ENCODE results near the gene BFAR. TPM values are rescaled to one million over a fixed set of nuclear protein-coding genes. Genes with fewer than 3 reads are reported as not detected.

Gene BFAR
- total RNA-seq, 1 experiment from 2014 or later, result 91.7 TPM

DNA sequence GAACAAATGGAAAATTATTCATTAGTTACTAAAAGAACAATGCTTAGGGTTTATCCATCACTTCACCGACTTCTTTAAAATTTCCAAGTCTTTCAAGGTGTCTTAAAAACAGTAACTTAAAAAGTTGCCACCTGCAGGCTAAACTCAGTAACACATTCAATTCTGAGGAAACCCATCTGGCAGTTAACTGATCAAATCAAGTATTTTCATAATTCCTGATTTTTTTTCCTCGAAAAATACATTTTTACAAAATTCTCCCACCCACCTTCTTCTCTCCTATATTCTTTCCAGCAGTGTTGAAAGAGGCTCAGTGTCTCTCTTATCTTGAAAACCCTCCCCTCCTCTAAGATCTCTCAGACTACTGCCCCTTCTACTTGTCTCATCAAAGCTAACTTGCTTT lies 32.6 kb upstream of the BFAR start:
- no peak overlapping the region for H2BK120ac ChIP-seq (ENCODE audit: low read depth, low read length, poor library complexity, severe bottlenecking)
- H3K27ac ChIP-seq (ENCODE audit: insufficient read length, low read depth, low read length), result no peak overlapping the region
- no peak overlapping the region for H2BK12ac ChIP-seq (ENCODE audit: insufficient read length, low read depth, low read length)
- H3K4me2 ChIP-seq (ENCODE audit: insufficient read depth, insufficient read length, low read length), result no peak overlapping the region
- no peak overlapping the region for H4K8ac ChIP-seq (replicated peaks; ENCODE audit: insufficient read length, low read depth, low read length)
- Mint-ChIP-seq H3K4me3 (no peak overlapping the region), H3K9me3 (no peaks in the 10 kb centered on the region), H3K36me3 (ENCODE audit: insufficient read depth in 1 of 3, low read depth in 3 of 3) (peaks cover 17 to 82% (median 73%) of the 10 kb centered on the region in 3 experiments; a peak in 6 of 7 replicates), H3K4me1 (no peaks in the 10 kb centered on the region), H3K27ac (peak overlapping the region in 1 of 3 experiments; percentile 24; a peak in 1 of 7 replicates), H3K27me3 (ENCODE audit: low read depth) (no peaks in the 10 kb centered on the region)
- DNase-seq, result no peak
- no peak overlapping the region for H2BK15ac ChIP-seq (ENCODE audit: low read depth, low read length)
- H3K79me2 ChIP-seq (ENCODE audit: insufficient read depth, low read length), result no peaks in the 10 kb centered on the region
- H2AK5ac ChIP-seq (ENCODE audit: insufficient read length, low read length), result no peak overlapping the region
- no peaks in the 10 kb centered on the region for H3K79me1 ChIP-seq (ENCODE audit: insufficient read depth, low read depth, low read length, poor library complexity, severe bottlenecking)
- H3K23ac ChIP-seq (ENCODE audit: insufficient read length, low read depth, low read length), result no peak overlapping the region
- H3K56ac ChIP-seq (ENCODE audit: insufficient read length, low read depth, low read length), result no peak overlapping the region
- H3K14ac ChIP-seq (ENCODE audit: insufficient read depth, low read length), result no peak overlapping the region
- no peak overlapping the region for H2AFZ ChIP-seq (ENCODE audit: low read length)
- no peak overlapping the region for H3K18ac ChIP-seq (ENCODE audit: insufficient read length, low read depth, low read length)
- no peak overlapping the region for H4K91ac ChIP-seq (ENCODE audit: insufficient read length, low read depth, low read length)
- no peak overlapping the region for H3T11ph ChIP-seq (ENCODE audit: low read length)
- H3K9ac ChIP-seq (ENCODE audit: extremely low read depth, insufficient read length, low read length), result no peak overlapping the region
- no peak overlapping the region for H2BK20ac ChIP-seq (ENCODE audit: low read depth, low read length, poor library complexity, severe bottlenecking)
- H3K9me3 ChIP-seq (ENCODE audit: control insufficient read depth, low read depth, low read length), result no peaks in the 10 kb centered on the region
- H2BK5ac ChIP-seq (ENCODE audit: insufficient read length, low read length), result no peak overlapping the region
- no peaks in the 10 kb centered on the region for H3K27me3 ChIP-seq (ENCODE audit: insufficient read depth, low read length)
- WGBS (ENCODE audit: extremely low coverage, insufficient read length, low lambda C conversion rate), result 100% methylated on average over 1 of the region's 2 CpGs
- H4K20me1 ChIP-seq (ENCODE audit: control insufficient read depth, insufficient read depth, insufficient read length), result no peaks in the 10 kb centered on the region
- no peaks in the 10 kb centered on the region for H3K23me2 ChIP-seq (ENCODE audit: insufficient read length, low read depth, low read length, poor library complexity, severe bottlenecking)
- H3K4me1 ChIP-seq (ENCODE audit: insufficient read depth, low read length), result no peaks in the 10 kb centered on the region
- no peak overlapping the region for H4K5ac ChIP-seq (ENCODE audit: insufficient read length, low read depth, low read length)
- H3K4ac ChIP-seq (ENCODE audit: low read depth, low read length), result no peak overlapping the region
- TF ChIP-seq, protein P1, sequence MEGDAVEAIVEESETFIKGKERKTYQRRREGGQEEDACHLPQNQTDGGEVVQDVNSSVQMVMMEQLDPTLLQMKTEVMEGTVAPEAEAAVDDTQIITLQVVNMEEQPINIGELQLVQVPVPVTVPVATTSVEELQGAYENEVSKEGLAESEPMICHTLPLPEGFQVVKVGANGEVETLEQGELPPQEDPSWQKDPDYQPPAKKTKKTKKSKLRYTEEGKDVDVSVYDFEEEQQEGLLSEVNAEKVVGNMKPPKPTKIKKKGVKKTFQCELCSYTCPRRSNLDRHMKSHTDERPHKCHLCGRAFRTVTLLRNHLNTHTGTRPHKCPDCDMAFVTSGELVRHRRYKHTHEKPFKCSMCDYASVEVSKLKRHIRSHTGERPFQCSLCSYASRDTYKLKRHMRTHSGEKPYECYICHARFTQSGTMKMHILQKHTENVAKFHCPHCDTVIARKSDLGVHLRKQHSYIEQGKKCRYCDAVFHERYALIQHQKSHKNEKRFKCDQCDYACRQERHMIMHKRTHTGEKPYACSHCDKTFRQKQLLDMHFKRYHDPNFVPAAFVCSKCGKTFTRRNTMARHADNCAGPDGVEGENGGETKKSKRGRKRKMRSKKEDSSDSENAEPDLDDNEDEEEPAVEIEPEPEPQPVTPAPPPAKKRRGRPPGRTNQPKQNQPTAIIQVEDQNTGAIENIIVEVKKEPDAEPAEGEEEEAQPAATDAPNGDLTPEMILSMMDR (conservative IDR thresholded peaks at IDR 0.05), result peak; percentile 67; the same call in 2 of the 3 replicates
